Transverse colon (tissue), 3 donors: Measurements from ENCODE around the gene GRSF1.

Experiments used
- CTCF ChIP-seq, 5 experiments: fragments of 200-600 bp in 3 of 5; fragments of 450-650 bp in 2 of 5; sonication (generic) in 3 of 5; IDR thresholded peaks; 1 replicate in 2 of 5; 2 replicates in 3 of 5; pipeline ENCODE4 v1.5.1; 2016 to 2017; ENCODE audit warnings: antibody characterized with exemption in 5 of 5, inconsistent platforms in 3 of 5, mild to moderate bottlenecking in 2 of 5, moderate library complexity in 1 of 5
- EP300 ChIP-seq: sonication (generic); formaldehyde crosslinking; IDR thresholded peaks from one replicate; pipeline ENCODE4 v1.6.1; 2017; ENCODE audit warnings: antibody characterized with exemption, low read depth
- POLR2A ChIP-seq: fragments of 450-650 bp; IDR thresholded peaks from one replicate; pipeline ENCODE4 v1.6.1; 2016; ENCODE audit warnings: antibody characterized with exemption, mild to moderate bottlenecking, moderate library complexity

- TF ChIP-seq CTCF (IDR thresholded peaks at IDR 0.05) (no peak), POLR2A (no peak), EP300 (no peak)
These were observed 3.2 kb upstream of the GRSF1 start for GRCh38 chr4:70842761-70843435.
